ENCODE data around the gene GSTO1.

GSTO1 gene

DNA sequence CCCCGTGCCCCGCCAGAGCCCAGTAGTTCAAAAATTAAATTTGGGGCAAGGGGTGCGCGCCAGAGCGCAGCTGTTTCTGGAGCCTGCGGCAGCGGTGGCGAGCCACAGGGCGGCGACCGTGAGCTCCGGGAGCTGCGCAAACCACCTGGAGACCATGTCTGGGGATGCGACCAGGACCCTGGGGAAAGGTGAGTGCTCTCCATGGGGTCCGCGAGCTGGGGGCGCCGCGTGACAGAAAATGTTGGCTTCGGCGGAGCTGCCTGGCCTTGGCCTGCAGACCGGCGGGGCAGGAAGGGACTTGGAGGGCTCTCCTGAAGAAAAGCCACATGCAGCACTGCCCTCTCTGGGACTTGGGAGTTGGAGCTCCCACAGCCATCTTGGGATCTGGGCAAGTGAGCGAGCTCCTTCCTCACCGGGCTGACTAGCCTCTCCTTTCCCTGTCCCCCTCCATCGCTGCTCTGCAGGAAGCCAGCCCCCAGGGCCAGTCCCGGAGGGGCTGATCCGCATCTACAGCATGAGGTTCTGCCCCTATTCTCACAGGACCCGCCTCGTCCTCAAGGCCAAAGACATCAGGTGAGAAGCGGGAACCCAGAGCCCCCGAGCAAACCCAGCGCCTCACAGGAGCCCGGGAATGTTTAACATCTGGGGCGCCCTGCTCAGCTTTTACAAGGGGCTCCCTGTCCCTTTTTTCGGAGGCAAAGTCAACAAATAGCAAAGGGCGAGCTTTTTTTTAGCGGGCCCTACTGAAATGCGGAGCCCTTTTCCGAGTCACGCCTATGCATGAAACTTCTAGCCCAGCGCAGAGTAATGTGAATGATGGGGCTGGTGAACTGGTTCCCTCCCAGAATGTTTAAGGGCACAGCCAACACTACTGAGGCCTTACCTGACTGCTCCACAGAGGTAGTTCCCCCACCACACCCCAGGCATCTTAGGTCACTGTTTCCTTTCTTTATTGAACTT lies 20.4 kb downstream of the GSTO1 start:
- DNase-seq (ENCODE audit: low read depth in 2 of 3, low spot score in 1 of 3), result peak in 1 of 3 donors; percentile 47

DNA sequence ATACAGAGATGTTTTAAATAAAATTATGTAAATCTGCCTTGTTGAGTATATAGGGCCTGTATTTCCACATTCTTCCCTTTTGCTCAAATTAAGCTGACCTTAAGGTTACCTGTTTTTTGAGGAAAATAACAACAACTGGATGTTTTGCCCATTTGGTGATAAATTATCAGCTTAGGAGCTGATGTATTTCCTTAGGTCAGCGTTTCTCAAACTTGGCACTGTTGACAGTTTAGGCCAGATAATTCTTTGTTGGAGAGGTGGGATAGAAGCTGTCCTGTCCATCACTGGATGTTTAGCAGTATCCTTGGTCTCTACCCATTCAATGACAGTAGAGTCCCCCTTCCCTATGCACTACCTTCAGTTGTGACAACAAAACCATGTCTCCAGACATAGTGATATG lies 21.5 kb downstream of the GSTO1 start:
- no peak for DNase-seq (ENCODE audit: low read depth in 2 of 3, low spot score in 1 of 3)

DNA sequence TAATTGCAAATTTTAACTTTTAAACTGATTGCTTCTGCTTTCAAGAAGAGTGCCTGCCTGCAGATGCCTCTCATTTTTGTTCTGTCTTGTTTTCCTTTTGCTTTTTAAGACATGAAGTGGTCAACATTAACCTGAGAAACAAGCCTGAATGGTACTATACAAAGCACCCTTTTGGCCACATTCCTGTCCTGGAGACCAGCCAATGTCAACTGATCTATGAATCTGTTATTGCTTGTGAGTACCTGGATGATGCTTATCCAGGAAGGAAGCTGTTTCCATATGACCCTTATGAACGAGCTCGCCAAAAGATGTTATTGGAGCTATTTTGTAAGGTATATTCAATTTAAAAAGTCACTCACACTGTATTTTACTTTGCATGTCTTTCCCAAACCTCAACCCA lies 23.1 kb downstream of the GSTO1 start:
- DNase-seq (ENCODE audit: low read depth in 2 of 3, low spot score in 1 of 3), result no peak

DNA sequence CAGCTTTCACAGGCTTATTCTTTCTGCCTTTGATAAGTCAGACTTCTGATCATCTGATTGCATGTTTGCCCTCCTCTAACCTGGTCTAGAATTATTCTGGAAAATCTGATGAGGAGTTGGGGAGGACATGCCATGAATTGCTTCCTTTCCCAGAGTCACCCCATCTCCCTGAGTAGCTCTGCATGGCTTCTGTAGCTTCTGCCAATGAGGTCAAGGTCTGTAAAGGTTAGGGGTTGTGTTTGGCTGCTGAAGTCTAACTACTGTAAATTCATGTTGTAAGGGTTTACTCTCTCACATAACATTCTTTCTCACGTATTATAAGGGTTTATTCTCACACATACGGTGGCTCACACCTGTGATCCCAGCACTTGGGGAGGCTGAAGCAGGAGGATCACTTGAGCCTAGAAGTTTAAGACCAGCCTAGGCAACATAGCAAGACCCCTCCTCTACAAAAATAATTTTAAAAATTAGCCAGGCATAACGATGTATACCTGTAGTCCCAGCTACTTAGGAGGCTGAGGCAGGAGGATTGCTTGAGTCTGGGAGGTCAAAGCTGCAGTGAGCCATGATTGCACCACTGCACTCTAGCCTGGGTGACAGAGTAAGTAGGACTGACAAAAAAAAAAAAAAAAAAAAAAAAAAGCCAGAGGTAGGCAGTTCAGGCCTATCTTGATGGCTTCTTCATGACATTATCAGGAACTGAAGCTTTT lies 25.0 kb downstream of the GSTO1 start:
- DNase-seq (ENCODE audit: low read depth in 2 of 3, low spot score in 1 of 3), result no peak

GRCh38 chr10:104281694-104282093 lies 27.0 kb downstream of the GSTO1 start:
- no peak for DNase-seq (ENCODE audit: low read depth in 2 of 3, low spot score in 1 of 3)

GRCh38 chr10:104284846-104285245 lies 30.2 kb downstream of the GSTO1 start:
- DNase-seq (ENCODE audit: low read depth in 2 of 3, low spot score in 1 of 3), result no peak

DNA sequence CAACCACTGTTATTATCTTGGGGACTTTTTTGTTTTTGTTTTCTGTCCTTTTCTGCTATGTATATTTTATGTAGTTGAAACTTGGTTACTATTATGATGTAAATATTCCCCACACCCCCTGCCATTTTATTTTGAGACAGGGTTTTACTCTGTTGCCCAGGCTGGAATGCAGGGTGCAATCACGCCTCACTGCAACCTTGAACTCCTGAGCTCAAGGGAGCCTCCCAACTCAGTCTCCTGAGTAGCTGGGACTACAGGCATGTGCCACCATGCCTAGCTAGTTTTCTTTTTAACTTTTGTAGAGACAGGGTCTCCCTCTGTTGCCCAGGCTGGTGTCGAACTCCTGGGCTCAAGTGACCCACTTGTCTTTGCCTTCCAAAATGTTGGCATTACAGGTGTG lies 32.2 kb downstream of the GSTO1 start:
- DNase-seq (ENCODE audit: low read depth in 2 of 3, low spot score in 1 of 3), result no peak

GRCh38 chr10:104288355-104288754 lies 33.7 kb downstream of the GSTO1 start:
- no peak for DNase-seq (ENCODE audit: low read depth in 2 of 3, low spot score in 1 of 3)

DNA sequence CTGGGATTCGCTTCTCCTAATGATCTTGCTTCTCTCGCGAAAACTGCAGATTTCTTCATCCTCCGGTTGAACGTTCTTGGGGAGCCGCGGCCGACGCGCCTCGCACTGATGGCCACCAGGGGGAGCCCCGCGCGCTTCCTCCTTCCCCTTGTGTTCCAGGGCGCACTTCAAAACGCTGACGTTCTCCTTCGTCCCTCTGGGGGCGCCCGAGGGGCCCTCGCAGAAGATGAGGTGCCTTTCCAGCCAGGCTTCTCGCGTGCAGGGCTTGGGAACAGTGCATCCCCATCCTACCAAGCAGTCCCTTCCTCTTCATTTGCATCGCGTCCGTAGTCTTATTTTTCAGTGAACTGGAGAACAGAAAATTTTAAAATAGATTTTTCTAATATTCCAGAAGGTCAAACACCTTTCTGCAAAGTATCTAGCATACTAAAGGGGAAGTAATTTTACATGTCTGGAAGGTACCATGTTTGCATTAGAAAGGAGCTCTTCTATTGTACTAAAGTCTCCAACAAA lies 36.8 kb downstream of the GSTO1 start:
- DNase-seq (ENCODE audit: low read depth in 2 of 3, low spot score in 1 of 3), result peak; percentile 80 to 84 (median 84)

DNA sequence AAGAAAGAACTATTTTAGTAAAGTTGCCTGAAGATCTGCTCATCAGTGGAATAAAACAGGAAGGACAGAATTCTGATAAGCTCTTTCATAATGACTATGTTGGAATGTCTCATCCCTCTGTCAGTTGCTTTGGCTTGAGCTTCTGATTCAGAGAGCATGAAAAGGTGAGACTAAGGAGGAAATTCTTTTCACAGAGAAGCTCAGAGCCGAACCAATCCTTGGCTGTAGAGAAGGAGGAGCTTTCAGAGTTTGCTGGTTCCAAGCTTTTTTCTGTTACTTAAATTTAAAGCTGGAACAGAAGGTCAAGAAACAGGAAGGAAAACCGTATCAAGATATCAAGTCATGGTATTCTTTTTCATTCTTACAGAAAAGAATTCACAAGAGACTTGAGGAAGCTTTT lies 38.3 kb downstream of the GSTO1 start:
- DNase-seq (ENCODE audit: low read depth in 2 of 3, low spot score in 1 of 3), result no peak

GRCh38 chr10:104293781-104294321 lies 39.2 kb downstream of the GSTO1 start:
- DNase-seq (ENCODE audit: low read depth in 2 of 3, low spot score in 1 of 3), result no peak

DNA sequence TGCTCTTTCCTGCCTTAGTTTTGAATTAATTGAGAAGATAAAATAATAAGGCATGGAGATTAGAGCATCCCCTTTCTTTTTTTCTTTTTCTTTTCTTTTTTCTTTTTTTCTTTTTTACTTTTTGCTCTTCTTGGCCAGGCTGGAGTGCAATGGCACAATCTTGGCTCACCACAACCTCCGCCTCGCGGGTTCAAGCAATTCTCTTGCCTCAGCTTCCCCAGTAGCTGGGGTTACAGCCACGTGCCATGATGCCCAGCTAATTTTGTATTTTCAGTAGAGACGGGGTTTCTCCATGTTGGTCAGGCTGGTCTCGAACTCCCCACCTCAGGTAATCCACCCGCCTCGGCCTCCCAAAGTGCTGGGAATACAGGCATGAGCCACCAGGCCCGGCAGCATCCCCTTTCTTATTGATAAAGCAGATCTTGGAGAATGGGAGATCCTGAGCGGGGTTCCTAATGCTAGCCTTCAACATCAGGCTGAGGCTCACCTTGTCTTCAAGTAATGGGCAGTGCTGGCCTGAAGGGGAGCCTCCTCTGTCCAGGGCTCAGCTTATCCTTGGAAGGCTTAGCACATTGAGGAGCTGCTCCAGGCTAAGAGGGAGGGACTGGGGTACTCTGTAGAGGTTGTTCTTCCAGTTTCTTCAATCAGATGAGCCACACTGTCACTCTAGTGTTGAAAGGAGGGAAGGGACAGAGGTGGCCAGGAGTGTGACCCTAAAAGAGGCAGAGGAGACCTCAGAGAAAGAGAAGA lies 42.2 kb downstream of the GSTO1 start:
- DNase-seq (ENCODE audit: low read depth in 2 of 3, low spot score in 1 of 3), result no peak

GRCh38 chr10:104297697-104298660 lies 43.3 kb downstream of the GSTO1 start:
- DNase-seq (ENCODE audit: low read depth in 2 of 3, low spot score in 1 of 3), result no peak

GRCh38 chr10:104299031-104299904 lies 44.6 kb downstream of the GSTO1 start:
- DNase-seq (ENCODE audit: low read depth in 2 of 3, low spot score in 1 of 3), result no peak

- DNase-seq (ENCODE audit: low read depth in 2 of 3, low spot score in 1 of 3), result no peak
Observed at GRCh38 chr10:104300002-104300735, 45.5 kb downstream of the GSTO1 start.

GRCh38 chr10:104300736-104301292 lies 46.1 kb downstream of the GSTO1 start:
- no peak for DNase-seq (ENCODE audit: low read depth in 2 of 3, low spot score in 1 of 3)

GRCh38 chr10:104301907-104302690 lies 47.4 kb downstream of the GSTO1 start:
- no peak for DNase-seq (ENCODE audit: low read depth in 2 of 3, low spot score in 1 of 3)
